HG03565 (cell line): ENCODE data around the gene ASCC2.
A peak's percentile ranks its signal among the peaks of the same experiment; 100 is the strongest.

Experiments used
- ATAC-seq: cut with Tn5 transposase; IDR thresholded peaks from one replicate; pipeline ENCODE4 v1.9.1; 2021; ENCODE audit warnings: mild to moderate bottlenecking, moderate library complexity; ENCODE audit not compliant: unreplicated experiment

ASCC2 gene

DNA sequence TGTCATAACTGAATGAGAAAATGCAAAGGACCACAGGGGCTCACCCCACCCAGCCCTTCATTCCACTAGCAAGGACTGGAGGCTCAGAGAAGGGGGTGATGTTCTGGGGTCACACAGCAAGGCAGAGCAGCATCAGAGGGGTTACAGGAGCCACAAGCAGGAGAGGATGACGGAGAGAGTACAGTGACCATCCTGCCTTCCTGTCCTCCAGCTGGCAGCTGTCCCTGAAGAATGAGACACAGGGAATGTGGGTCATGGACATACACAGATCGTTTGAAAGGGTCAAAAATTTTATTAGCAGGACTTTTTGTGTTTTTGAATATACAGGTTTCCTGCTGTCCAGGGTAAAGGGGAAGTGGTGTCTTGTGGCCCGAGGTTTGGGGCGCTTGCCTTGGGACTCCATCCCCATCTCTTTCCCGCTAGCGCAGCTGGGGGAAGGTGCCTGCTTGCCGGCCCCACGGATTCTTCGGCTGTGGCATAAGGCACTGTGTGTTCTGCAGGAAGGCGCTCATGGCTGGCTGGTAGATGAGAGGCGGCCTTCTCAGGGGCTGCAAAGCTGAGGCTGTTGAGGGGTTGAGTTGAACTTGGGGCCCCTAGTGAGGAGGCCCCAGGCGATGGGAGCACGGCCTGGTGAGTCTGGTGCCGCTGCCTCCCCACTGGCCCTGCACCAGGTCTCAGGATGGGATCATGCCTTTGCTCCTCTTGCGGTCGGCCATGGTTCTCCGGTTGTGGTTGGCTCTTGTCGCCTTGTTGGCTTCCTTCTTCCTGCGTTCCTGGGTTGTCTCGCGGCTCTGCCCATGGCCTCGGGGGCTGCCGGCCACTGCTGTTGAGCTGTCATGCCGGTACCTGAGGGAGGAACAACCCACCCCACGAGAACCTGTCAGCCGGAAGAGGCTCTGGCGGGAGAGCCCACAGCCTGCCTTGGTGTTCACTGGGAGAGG, 49.5 kb downstream of the ASCC2 start:
- no peak for ATAC-seq

DNA sequence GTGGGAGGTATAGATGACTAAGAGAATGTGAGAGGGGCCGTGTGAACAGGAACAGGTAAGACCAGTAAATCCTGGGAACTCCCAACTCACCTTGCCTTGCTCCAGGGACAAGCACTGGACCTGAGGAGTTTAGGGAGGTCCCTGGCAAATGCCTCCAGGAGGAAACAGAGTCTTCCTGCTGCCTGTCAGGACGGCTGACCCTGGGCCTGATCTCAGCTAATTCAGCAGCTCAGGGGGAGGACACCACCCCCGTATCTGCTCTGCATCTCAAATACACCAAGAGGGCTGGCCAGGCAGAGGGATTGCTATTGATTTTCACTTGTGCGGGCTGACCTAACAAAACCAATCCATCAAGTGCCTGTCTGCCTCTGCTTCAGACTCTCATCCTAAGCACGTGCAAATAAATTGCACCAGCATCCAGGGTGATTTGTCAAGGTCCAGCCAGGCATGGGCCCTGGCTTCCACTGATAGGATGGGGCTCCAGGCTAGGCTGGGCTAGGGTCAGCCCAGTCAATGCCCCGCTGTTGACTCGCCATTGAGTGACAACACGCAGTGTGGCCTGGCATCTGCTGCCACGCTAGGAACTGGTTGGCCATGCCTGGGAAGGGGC, 50.6 kb downstream of the ASCC2 start:
- ATAC-seq, result no peak

DNA sequence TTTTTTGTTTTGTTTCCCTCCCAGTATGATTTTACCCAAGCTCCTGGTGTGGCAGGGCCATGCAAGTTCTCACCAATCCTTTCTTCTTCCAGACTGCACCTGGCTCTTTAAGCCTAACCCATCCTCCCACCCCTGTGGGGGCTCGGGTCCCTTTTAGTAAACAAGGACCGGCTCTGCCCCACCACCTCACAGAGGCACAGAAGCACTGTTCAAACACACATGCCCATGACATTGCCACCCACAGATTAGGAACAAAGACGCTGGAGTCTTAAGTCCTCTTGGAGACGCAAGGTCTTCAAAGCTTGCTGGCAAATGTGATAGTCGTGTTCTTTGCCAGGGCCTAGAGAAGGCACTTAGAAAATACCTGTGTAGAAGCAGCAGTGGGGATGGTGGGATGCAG, 52.0 kb downstream of the ASCC2 start:
- no peak for ATAC-seq

DNA sequence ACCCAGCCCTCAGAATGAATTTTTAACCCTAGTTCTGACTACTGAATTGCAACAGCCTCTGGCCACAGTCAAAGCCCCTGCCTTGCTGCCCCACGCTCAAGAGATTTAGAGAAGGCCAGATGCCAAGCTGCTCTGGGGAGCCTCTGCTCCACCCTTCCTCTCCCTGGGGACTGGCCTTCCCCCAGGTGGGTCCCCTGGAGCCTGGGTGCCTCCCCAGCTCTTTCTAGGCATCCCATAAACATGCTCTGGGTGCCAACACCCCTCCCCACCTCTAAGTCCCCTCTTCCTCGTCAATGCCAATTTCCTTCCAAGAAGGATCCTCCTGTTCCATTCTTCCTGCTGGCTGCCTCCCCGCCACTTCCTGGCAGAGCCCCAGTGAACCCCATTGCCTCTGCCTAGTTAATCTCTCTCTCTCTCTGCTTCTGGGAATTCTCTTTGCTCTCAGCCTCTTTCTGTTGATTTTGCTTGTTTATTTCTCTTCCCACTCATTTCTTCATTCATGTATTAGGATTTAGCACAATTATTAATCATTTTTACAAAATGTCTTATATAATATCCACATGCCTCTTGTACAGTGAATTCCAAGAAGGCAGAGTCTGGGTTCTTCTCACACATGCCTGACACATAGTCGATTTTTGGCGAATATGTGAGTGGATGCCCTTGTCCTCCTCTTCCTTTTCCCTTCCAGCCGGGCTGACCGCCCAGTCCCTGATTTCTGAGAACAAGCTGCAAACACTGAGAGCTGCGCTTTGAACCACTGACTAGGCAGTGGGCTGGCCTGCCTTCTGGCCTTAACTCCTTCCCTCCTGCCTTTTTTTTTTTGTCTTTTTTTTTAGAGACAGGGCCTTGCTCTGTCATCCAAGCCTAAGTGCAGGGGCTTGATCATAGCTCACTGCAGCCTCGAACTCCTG, 53.4 kb downstream of the ASCC2 start:
- ATAC-seq, result no peak

DNA sequence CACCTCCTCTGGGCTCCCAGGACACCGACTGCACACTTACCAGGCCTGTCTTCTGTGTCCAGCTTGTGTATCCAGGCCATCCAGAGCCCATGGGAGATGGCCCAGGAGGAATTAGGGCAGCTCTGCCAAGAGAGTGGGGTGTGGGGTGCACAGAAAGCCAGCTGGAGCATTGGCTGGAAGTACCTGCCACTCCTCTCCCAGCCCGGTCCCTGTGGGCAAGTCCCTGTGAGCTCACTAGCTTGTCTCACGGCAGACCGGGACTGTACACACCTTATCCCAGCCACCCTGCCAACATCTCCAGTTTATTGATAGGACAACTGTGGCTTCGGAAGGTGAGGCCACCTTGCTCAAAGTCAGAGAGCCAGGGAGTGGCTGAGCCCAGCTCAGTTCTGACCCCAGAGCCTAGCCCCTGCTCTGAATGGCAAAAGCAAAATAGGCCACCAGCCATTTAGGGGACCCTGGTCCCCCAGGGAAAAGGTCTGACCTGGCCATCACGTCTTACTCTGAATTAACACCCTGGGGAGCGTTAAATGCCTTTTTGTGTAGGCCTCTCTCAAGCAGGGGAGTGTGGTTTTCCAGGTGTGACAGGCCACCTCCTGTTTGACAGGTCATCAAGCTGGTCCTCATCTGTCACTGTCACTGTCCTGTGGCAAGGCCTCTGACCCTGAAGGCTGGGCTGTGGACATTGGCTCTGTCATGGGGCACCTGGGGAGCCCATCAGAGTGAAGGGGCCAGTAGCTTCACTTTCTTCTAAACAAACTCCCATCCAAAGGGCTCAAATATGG, 55.8 kb downstream of the ASCC2 start:
- ATAC-seq, result no peak

DNA sequence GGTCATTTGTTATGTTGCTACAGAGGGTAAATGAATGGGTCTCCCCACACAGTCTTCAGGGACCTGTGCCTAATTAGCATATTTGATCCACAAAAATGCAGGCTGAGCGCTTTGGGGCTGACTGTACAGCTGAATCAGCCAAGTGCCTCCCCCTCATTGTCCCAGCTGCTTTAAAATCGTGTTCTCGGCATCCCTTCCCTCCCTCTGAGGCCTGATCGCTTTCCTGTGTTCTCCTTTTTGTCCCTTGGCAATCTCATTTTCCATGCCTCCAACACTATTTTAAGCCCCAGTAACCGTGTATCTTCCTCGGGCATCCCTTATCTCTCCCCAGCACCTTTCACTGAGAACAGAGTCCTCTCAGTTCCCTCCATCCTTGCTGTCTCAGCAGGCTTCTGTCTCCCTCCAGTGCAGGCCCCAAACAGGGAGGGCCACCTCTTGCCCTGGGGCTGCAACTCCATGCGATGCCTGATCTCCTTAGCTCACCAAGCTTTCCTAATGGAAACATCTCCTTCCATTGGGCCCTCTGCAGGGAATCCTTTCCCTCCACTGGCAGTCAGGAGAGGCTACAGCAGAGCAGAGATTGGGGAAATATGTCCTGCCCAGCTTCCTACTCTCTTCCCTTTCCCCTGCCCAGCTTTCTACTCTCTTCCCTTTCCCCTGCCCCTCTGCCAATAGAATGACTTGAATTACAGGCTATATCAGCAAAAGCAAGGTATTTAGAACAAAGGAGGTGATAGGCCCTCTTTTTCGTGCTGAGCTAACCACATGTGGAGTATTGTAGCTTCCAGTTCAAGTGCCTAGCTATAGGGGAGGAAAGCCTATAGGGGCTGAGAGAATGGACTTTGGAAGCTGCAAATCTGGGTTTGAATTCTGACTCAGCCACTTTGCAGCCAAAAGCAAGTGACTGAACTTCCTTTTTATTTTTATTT, 57.1 kb downstream of the ASCC2 start:
- ATAC-seq, result no peak

DNA sequence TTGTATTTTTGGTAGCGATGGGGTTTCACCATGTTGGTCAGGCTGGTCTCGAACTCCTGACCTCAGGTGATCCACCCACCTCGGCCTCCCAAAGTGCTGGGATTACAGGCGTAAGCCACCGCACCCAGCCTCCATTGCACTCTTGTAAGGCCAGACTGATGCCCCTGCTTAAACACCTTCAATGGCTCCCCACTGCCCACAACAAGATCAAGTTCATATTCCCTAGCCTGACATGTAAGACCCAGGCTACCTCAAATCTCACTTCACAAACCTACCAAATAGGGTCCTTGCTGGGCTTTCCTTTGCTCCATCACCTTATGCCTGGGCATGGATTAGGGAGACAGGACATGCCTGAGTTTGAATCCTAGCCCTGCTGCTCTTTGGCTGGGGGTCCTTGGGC, 57.9 kb downstream of the ASCC2 start:
- no peak for ATAC-seq

DNA sequence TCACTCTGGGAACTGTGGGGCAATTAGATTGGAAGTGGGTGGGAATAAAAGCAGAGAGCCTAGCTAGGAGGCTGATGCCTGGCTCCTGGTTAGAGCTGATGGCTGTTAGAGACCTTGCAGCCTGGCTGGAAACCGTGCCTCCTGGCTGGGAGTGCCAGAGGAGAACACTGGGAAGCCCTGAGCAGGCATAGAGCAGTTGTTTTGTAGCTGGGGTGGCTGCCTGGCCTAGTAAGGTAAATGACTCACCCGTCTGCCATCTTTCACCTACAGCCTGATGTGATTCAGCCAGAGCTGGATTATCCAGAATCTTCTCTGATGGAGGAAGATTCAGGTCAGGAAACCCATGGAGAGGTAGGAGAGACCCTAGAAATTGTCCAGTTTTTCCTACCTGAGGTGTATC, 64.8 kb downstream of the ASCC2 start:
- ATAC-seq, result no peak

DNA sequence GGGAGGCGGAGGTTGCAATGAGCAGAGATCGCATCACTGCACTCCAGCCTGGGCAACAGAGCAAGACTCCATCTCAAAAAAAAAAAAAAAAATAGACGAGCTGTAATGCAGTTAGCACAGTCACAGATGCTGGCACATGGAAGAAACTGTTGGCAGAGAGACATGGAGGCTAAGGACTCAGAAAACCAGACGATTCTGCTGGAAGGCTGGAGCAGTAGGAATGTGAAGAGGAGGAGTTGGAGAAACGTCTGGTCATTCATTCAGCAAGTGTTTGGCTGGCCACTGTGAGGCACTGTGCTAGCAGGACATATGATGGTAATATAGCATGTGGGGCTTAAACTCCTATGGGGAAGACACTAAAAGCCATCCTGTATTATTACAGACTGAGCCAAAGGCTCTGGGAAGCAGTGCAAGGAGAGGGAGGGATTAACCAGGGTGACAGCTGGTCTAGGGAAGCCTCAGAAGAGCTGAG, 65.9 kb downstream of the ASCC2 start:
- no peak for ATAC-seq

DNA sequence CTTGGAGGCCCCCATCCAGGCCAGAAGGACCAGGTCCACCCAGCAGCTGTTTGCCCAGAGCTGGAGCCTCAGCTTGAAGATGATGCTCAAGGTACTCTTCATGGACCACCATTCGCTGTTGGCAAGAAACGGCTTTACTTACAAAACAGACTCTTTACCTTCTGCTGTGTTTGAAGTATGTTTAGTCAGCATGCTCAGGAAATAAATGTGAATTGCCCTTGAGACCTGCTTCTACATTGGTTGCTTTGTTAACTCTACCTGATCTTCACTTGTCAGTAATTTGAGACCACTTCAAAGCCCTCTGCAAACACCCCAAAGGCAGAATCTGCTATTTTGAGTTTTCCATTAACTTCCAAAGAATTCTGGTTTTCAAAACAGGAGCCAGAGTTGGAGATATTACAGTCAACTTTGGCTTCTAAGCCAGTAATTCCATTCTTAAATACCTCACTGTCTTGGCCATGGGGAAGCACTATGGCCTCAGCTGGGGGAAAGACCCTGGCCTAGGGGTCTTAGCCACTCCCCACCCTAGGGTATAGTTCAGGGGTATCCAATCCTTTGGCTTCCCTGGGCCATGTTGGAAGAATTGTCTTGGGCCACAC, 68.3 kb downstream of the ASCC2 start:
- no peak for ATAC-seq

DNA sequence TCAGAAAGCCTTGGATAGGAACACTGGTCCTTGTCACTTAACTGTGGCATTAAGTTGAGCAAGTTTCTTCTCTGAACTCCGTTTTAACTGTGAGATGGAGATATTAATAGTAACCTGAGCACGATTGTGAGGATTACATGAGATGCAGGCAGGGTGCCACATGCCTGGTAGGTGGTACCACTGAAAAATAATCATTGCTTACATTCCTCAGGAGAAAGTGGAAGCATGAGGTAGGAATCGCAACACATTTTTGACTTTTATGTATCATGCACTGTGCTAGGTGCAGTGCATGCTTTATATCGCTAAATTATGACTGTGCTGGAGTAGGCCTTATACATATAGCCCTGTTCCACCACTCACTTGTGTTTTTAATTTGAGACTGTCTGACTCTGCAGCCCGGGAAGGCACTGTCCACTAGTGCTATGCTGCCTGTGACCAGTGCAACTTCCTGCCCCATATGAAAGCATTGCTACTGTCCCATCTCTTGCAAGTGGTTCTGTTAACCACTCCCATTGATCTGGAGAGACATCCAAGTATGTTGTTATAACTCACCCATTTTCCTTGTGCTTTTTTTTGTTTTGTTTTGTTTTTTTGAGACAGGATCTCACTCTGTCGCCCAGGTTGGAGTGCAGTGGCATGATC, 69.9 kb downstream of the ASCC2 start:
- no peak for ATAC-seq

DNA sequence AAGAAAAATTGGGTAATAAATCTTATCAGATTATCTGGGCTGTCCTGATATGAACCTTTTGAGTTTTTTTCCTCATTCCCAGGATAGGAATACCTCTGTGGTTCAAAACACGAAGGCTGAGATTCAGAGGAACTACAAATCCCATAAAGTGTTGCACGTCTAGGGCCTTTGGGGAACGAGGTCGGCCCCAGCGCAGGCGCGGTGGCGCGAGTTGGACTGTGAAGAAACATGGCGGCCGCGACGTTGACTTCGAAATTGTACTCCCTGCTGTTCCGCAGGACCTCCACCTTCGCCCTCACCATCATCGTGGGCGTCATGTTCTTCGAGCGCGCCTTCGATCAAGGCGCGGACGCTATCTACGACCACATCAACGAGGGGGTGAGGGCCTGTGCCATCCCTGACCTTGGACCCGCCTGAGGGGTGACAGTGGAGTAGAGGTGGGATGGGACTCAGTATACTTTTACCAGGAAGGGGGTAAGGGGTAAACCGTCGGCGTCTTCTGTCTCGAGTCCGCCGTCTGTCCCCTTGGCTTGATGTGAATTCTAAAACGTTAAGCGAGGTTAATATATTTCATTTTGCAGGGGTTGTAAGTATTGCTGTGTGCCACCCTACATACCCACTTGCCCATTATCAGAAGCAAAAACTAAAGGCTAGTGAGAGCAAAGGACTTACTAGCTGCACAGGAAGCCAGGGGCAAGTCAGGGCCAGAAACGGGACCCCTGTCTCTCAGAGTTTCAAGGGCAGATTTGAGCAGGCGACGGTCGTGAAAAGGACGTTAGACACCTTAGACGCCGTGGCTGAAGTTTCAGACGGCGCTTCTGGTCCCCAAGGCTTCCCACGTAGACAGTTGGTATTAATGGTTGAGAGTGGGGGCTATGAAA, 70.7 kb downstream of the ASCC2 start, which contains the start of gene UQCR10:
Gene UQCR10, plus strand, starts transcription at position 199 of the 881 bp plus-strand sequence. Its CDS starts 30 bp downstream, at position 229.
- peak; percentile 67 for ATAC-seq

DNA sequence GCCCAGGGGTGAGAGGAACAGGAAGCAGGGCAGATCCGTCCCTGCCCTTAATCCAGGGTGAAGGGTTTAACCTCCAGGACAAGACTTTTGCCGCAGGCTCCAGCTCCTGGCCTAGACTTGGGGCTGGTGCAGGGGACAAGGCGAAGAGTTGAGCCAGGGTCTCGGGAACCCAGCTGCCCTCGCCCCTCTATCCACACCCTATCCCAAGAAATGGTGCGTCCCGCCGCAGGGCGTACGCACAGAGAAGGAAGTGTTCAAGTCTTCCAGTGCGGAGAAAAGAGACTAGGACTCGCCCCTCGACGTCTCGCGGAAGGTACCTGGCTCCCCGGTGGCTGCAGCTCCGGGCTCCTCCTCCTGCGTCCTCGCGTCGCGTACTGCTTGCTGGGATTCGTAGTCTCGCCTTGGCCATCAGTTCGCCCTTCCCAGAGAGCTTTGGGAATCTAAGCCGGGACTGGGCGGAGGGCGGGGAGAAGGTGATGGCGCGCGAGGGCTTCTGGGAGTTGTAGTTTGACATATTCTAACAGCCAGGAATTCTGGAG, 71.4 kb downstream of the ASCC2 start, which contains the start of gene ZMAT5:
Gene ZMAT5, minus strand, starts transcription at position 376 of the 539 bp plus-strand sequence. CDS start 18,463 bp downstream, outside the sequence.
- peak; percentile 75 for ATAC-seq

DNA sequence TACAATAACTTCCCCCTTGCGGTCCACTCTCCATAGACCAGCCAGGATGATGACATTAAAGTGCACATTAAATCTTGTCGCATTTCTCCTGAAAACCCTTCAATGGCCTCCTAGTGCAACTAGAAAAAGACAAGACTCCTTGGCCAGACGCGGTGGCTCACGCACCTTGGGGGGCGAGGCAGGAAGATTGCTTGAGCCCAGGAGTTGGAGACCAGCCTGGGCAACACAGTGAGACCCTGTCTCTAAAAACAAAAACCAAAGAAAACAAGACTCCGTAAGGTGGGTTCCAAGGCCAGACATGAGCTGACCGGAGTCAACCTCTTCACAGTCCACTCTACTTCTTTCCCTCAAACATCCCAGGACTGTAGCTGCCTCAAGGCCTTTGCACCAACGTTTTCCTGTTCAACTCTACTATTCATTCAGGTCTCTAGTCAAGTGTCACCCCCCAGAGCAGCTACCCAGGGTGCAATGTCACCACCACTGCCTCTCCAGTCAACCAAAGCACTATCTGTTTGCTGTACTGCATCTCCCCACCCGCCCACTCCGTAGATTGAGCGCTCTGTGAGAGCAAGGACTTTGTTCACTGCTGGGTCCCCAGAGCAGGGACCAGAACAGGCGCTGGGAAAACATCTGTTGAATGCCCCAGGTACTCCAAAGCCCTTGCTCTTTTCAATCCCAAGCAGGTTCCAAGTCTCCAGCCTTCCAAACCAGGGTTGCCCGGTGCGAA, 72.0 kb downstream of the ASCC2 start:
- peak; percentile 2 for ATAC-seq

DNA sequence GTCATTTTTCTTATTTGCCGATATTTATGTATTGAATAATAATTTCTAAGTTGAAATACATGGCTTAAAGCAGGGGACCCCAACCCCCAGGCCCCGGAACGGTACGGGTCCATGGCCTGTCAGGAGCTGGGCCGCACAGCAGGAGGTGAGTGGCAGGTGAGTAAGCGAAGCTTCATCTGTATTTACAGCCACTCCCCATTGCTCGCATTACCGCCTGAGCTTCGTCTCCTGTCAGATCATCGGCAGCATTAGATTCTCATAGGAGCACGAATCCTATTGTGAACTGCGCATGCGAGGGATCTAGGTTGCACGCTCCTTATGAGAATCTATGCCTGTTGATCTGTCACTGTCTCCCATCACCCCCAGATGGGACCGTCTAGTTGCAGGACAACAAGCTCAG, 75.8 kb downstream of the ASCC2 start:
- no peak for ATAC-seq

DNA sequence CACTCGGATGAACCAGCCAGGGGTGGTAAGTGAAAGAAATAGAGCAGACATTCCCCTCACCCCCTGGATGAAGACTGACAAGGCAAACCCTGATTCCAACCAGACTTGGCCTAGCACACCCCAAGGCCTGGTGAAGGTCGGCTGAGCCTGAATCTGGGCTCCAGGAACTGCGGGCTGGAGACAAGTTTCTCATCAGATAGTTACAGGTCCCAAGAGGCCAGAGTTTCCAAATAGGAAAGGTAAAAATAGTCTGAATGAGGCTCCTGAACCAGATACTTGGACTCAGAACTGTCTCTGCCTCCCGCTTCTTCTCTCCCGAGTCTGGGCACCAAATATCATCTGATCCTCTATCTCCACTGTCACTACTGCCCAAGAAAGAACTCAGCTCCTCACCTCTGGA, 79.1 kb downstream of the ASCC2 start:
- no peak for ATAC-seq
